ENCODE data around the gene MAPK13.
A peak's percentile ranks its signal among the peaks of the same experiment; 100 is the strongest.
"Not testable (repeated sequence)": the region's sequence is repeated elsewhere in the genome, so short reads cannot be mapped to it uniquely, and the experiment has no call there.

MAPK13 gene

GRCh38 chr6:36128793-36129192 lies 1.5 kb upstream of the MAPK13 start:
- no peak for DNase-seq

GRCh38 chr6:36129334-36129733 lies 979 bp upstream of the MAPK13 start:
- DNase-seq = not testable (repeated sequence)

- peak; percentile 70 for DNase-seq
Observed at GRCh38 chr6:36130667-36131510, 576 bp downstream of the MAPK13 start.

GRCh38 chr6:36131511-36132245 lies 1.4 kb downstream of the MAPK13 start:
- peak; percentile 55 for DNase-seq

GRCh38 chr6:36132246-36132895 lies 2.1 kb downstream of the MAPK13 start:
- no peak for DNase-seq

GRCh38 chr6:36133148-36133547 lies 2.8 kb downstream of the MAPK13 start:
- no peak for DNase-seq

GRCh38 chr6:36133912-36134311 lies 3.6 kb downstream of the MAPK13 start:
- DNase-seq = no peak

- DNase-seq = no peak
Observed at GRCh38 chr6:36135053-36135731, 4.9 kb downstream of the MAPK13 start.

GRCh38 chr6:36136034-36136433 lies 5.7 kb downstream of the MAPK13 start:
- DNase-seq = no peak

GRCh38 chr6:36136551-36136950 lies 6.2 kb downstream of the MAPK13 start:
- no peak for DNase-seq

- no peak for DNase-seq
Observed at GRCh38 chr6:36138667-36139066, 8.4 kb downstream of the MAPK13 start.

GRCh38 chr6:36139431-36139830 lies 9.1 kb downstream of the MAPK13 start:
- no peak for DNase-seq

- DNase-seq = no peak
Observed at GRCh38 chr6:36139991-36140710, 9.8 kb downstream of the MAPK13 start.

- no peak for DNase-seq
Observed at GRCh38 chr6:36141091-36141490, 10.8 kb downstream of the MAPK13 start.

- no peak for DNase-seq
Observed at GRCh38 chr6:36141961-36142360, 11.6 kb downstream of the MAPK13 start.

- DNase-seq = no peak
Observed at GRCh38 chr6:36142971-36143838, 12.9 kb downstream of the MAPK13 start.

GRCh38 chr6:36145495-36145894 lies 15.2 kb downstream of the MAPK13 start:
- no peak for DNase-seq

GRCh38 chr6:36147294-36147693 lies 17.0 kb downstream of the MAPK13 start:
- no peak for DNase-seq

GRCh38 chr6:36149476-36149875 lies 19.2 kb downstream of the MAPK13 start:
- DNase-seq = no peak

- DNase-seq = no peak
Observed at GRCh38 chr6:36150283-36150682, 20.0 kb downstream of the MAPK13 start.

GRCh38 chr6:36154286-36154685 lies 24.0 kb downstream of the MAPK13 start:
- no peak for DNase-seq

Measured in activated naive CD4-positive, alpha-beta T cell treated with Interleukin-2 at 50 U/mL for 16 hours (primary cell).